ENCODE data around the gene BACE2.
"Not testable (repeated sequence)": the region's sequence is repeated elsewhere in the genome, so short reads cannot be mapped to it uniquely, and the experiment has no call there.

The BACE2 gene

GRCh38 chr21:41197582-41197981, 29.6 kb downstream of the BACE2 start:
- Histone ChIP-seq H3K9me3 (ENCODE audit: control insufficient read depth, insufficient read depth, low read depth, low read length) (no peaks in the 10 kb centered on the region), H3K27ac (ENCODE audit: extremely low read depth, low read depth, low read length) (no peak overlapping the region), H3K36me3 (ENCODE audit: control insufficient read depth in 2 of 2, insufficient read depth in 1 of 2, low read length in 2 of 2) (no peaks in the 10 kb centered on the region), H3K4me1 (ENCODE audit: control insufficient read depth, insufficient read depth, low read length) (peaks cover 5% of the 10 kb centered on the region; the same call in 1 of the 2 replicates), H3K4me3 (ENCODE audit: low read depth, low read length) (no peak overlapping the region)
- TF ChIP-seq ZNF600 (tag by site-specific recombination; IDR thresholded peaks at IDR 0.05) = no peak
- no peak for TF ChIP-seq ZBTB21 (tag by site-specific recombination; IDR thresholded peaks at IDR 0.05)
- no peak for TF ChIP-seq KLF17 (tag by site-specific recombination; IDR thresholded peaks at IDR 0.05)
- no peak for TF ChIP-seq ZNF777 (tag by site-specific recombination; IDR thresholded peaks at IDR 0.05; ENCODE audit: borderline replicate concordance)
- no peak for TF ChIP-seq ZNF785 (tag by site-specific recombination; IDR thresholded peaks at IDR 0.05)
- no peak for TF ChIP-seq ZNF560 (tag by site-specific recombination; IDR thresholded peaks at IDR 0.05; ENCODE audit: borderline replicate concordance)
- no peak for TF ChIP-seq KLF10 (tag by site-specific recombination; IDR thresholded peaks at IDR 0.05)
- no peak for TF ChIP-seq ZNF473 (tag by site-specific recombination; IDR thresholded peaks at IDR 0.05)
- TF ChIP-seq HIC1 (tag by site-specific recombination; IDR thresholded peaks at IDR 0.05) = no peak
- ChIA-PET CTCF (interaction anchor here (0.6 to 1.5 kb wide), 2 partner anchors 19 to 27 kb away, joined by 5 to 8 read pairs; no protein-coding TSS in a partner anchor), POLR2A (no interaction called here)

GRCh38 chr21:41198647-41199046, 30.7 kb downstream of the BACE2 start:
- H3K27ac ChIP-seq (ENCODE audit: extremely low read depth, low read depth, low read length); H3K4me3 ChIP-seq (ENCODE audit: low read depth, low read length); POLR2A ChIA-PET; H3K36me3 ChIP-seq (ENCODE audit: control insufficient read depth in 2 of 2, insufficient read depth in 1 of 2, low read length in 2 of 2); H3K9me3 ChIP-seq (ENCODE audit: control insufficient read depth, insufficient read depth, low read depth, low read length); H3K4me1 ChIP-seq (ENCODE audit: control insufficient read depth, insufficient read depth, low read length): not testable (repeated sequence)
- CTCF ChIA-PET = interaction anchor here (0.7 to 1.5 kb wide), 3 partner anchors 9 to 66 kb away, joined by 3 to 5 read pairs (median 4); no protein-coding TSS in a partner anchor
- TF ChIP-seq ZNF18 (tag by site-specific recombination; IDR thresholded peaks at IDR 0.05) (0 out of 2 replicates have a peak, but pooled peaks have one; percentile 54), ZBTB11 (tag by site-specific recombination; conservative IDR thresholded peaks at IDR 0.05; ENCODE audit: low read depth) (0 out of 2 replicates have a peak, but pooled peaks have one; percentile 41), ZNF510 (tag by site-specific recombination; IDR thresholded peaks at IDR 0.05; ENCODE audit: insufficient replicate concordance) (peak; percentile 52), ZNF529 (tag by site-specific recombination; IDR thresholded peaks at IDR 0.05; ENCODE audit: insufficient replicate concordance) (peak; percentile 46), ZNF623 (tag by site-specific recombination; IDR thresholded peaks at IDR 0.05) (peak; percentile 58), ZNF518A (tag by site-specific recombination; conservative IDR thresholded peaks at IDR 0.05; ENCODE audit: low read depth) (peak; percentile 86), ZNF558 (tag by site-specific recombination; IDR thresholded peaks at IDR 0.05) (peak; percentile 30; the same call in 1 of the 2 replicates), ZNF555 (tag by site-specific recombination; conservative IDR thresholded peaks at IDR 0.05) (peak; percentile 79), ZNF292 (tag by site-specific recombination; IDR thresholded peaks at IDR 0.05; ENCODE audit: borderline replicate concordance, low read depth) (0 out of 2 replicates have a peak, but pooled peaks have one; percentile 57), ZBTB8A (tag by site-specific recombination; IDR thresholded peaks at IDR 0.05) (peak; percentile 42; the same call in 1 of the 2 replicates), ZNF426 (tag by site-specific recombination; IDR thresholded peaks at IDR 0.05) (peak; percentile 80), ZNF433 (tag by site-specific recombination; IDR thresholded peaks at IDR 0.05; ENCODE audit: low read depth) (peak; percentile 39; the same call in 1 of the 2 replicates)
